Jurkat, Clone E6-1 (cell line): ENCODE measurements around the gene NAV2.
"Not testable (repeated sequence)": the region's sequence is repeated elsewhere in the genome, so short reads cannot be mapped to it uniquely, and the experiment has no call there.

ENCODE experiments used
- DNase-seq: peaks from one replicate; pipeline ENCODE4 v3.0.0-alpha.2; 2011; ENCODE audit warnings: low read depth, low spot score
- H3K4me3 ChIP-seq: 2 replicates; pipeline ENCODE4 v1.5.1; 2011; ENCODE audit warnings: mild to moderate bottlenecking, low read length, control low read depth, moderate library complexity

NAV2 gene

GRCh38 chr11:19924311-19924710 lies 211.7 kb downstream of the NAV2 start:
- no peak for DNase-seq
- H3K4me3 ChIP-seq: no peak overlapping the region

GRCh38 chr11:19924716-19925115 lies 212.1 kb downstream of the NAV2 start:
- no peak for DNase-seq
- no peak overlapping the region for H3K4me3 ChIP-seq

- not testable (repeated sequence) for H3K4me3 ChIP-seq, DNase-seq
Observed at GRCh38 chr11:19927403-19927802, 214.8 kb downstream of the NAV2 start.

- H3K4me3 ChIP-seq: no peak overlapping the region
- DNase-seq: no peak
Observed at GRCh38 chr11:19929147-19929546, 216.5 kb downstream of the NAV2 start.

- H3K4me3 ChIP-seq: no peak overlapping the region
- no peak for DNase-seq
Observed at GRCh38 chr11:19929655-19930054, 217.0 kb downstream of the NAV2 start.

GRCh38 chr11:19931141-19931770 lies 218.6 kb downstream of the NAV2 start:
- no peak for DNase-seq
- H3K4me3 ChIP-seq: no peak overlapping the region

GRCh38 chr11:19931771-19932369 lies 219.2 kb downstream of the NAV2 start:
- no peak overlapping the region for H3K4me3 ChIP-seq
- DNase-seq: no peak

GRCh38 chr11:19933132-19933735 lies 220.6 kb downstream of the NAV2 start:
- no peak for DNase-seq
- no peak overlapping the region for H3K4me3 ChIP-seq

GRCh38 chr11:19933801-19934488 lies 221.3 kb downstream of the NAV2 start:
- no peak for DNase-seq

GRCh38 chr11:19934828-19935259 lies 222.2 kb downstream of the NAV2 start:
- H3K4me3 ChIP-seq: no peak overlapping the region
- no peak for DNase-seq

More at GRCh38 chr11:19933801-19934488, 221.3 kb downstream of the NAV2 start:
- no peak overlapping the region for H3K4me3 ChIP-seq

GRCh38 chr11:19935507-19935906 lies 222.9 kb downstream of the NAV2 start:
- no peak for DNase-seq
- no peak overlapping the region for H3K4me3 ChIP-seq

GRCh38 chr11:19936461-19936860 lies 223.8 kb downstream of the NAV2 start:
- H3K4me3 ChIP-seq: no peak overlapping the region
- no peak for DNase-seq

GRCh38 chr11:19938169-19938856 lies 225.7 kb downstream of the NAV2 start:
- peak; percentile 14 for DNase-seq

GRCh38 chr11:19938866-19939265 lies 226.2 kb downstream of the NAV2 start:
- DNase-seq: no peak
- no peak overlapping the region for H3K4me3 ChIP-seq

More at GRCh38 chr11:19938169-19938856, 225.7 kb downstream of the NAV2 start:
- H3K4me3 ChIP-seq: no peak overlapping the region

- H3K4me3 ChIP-seq: no peak overlapping the region
- DNase-seq: no peak
Observed at GRCh38 chr11:19939415-19939929, 226.8 kb downstream of the NAV2 start.

GRCh38 chr11:19940831-19941230 lies 228.2 kb downstream of the NAV2 start:
- no peak for DNase-seq
- H3K4me3 ChIP-seq: no peak overlapping the region

GRCh38 chr11:19946681-19947080 lies 234.0 kb downstream of the NAV2 start:
- no peak overlapping the region for H3K4me3 ChIP-seq
- no peak for DNase-seq

GRCh38 chr11:19947537-19948114 lies 235.0 kb downstream of the NAV2 start:
- no peak overlapping the region for H3K4me3 ChIP-seq
- no peak for DNase-seq

GRCh38 chr11:19949606-19950005 lies 237.0 kb downstream of the NAV2 start:
- no peak for DNase-seq
- no peak overlapping the region for H3K4me3 ChIP-seq
